GM23248 (cell line): ENCODE data around the gene GPR89A. TPM values are rescaled to one million over a fixed set of nuclear protein-coding genes. Genes with fewer than 3 reads are reported as not detected.
A peak's percentile ranks its signal among the peaks of the same experiment; 100 is the strongest.

ENCODE experiments used
- DNase-seq: peaks from one replicate; pipeline ENCODE4 v3.0.0-alpha.2; 2015
- H2AFZ ChIP-seq: fragments of 200-600 bp; sonication (generic); 2 replicates; pipeline ENCODE4 v1.6.1; 2016; ENCODE audit warnings: antibody characterized with exemption
- H3F3A ChIP-seq: fragments of 200-600 bp; sonication (generic); 2 replicates; pipeline ENCODE4 v1.6.1; 2016; ENCODE audit warnings: mild to moderate bottlenecking, antibody characterized with exemption, mixed run types; ENCODE audit not compliant: insufficient read depth
- H3K27ac ChIP-seq: fragments of 200-600 bp; sonication (generic); 2 replicates; pipeline ENCODE4 v1.5.1; 2016; ENCODE audit warnings: mild to moderate bottlenecking
- H3K27me3 ChIP-seq: fragments of 200-600 bp; sonication (generic); replicated peaks from 2 replicates; pipeline ENCODE4 v1.6.1; 2016; ENCODE audit warnings: mild to moderate bottlenecking; ENCODE audit not compliant: insufficient read depth
- H3K36me3 ChIP-seq: fragments of 200-600 bp; sonication (generic); 2 replicates; pipeline ENCODE4 v1.6.1; 2016; ENCODE audit warnings: low read depth, mild to moderate bottlenecking
- H3K4me1 ChIP-seq: fragments of 200-600 bp; sonication (generic); 2 replicates; pipeline ENCODE4 v1.6.1; 2016; ENCODE audit warnings: mild to moderate bottlenecking; ENCODE audit not compliant: insufficient read depth
- H3K4me2 ChIP-seq: fragments of 200-600 bp; sonication (generic); one replicate; pipeline ENCODE4 v1.6.1; 2016; ENCODE audit warnings: mild to moderate bottlenecking; ENCODE audit not compliant: unreplicated experiment
- H3K4me3 ChIP-seq: fragments of 200-600 bp; sonication (generic); 2 replicates; pipeline ENCODE4 v1.5.1; 2016; ENCODE audit warnings: mild to moderate bottlenecking
- H3K79me2 ChIP-seq: fragments of 200-600 bp; sonication (generic); 2 replicates; pipeline ENCODE4 v1.6.1; 2016; ENCODE audit warnings: mild to moderate bottlenecking; ENCODE audit not compliant: insufficient read depth
- H3K9ac ChIP-seq: fragments of 200-600 bp; sonication (generic); 2 replicates; pipeline ENCODE4 v1.6.1; 2016; ENCODE audit warnings: mild to moderate bottlenecking
- H3K9me2 ChIP-seq: fragments of 200-600 bp; sonication (generic); 2 replicates; pipeline ENCODE4 v1.6.1; 2016; ENCODE audit warnings: mixed run types, mild to moderate bottlenecking, moderate library complexity; ENCODE audit not compliant: insufficient read depth
- H3K9me3 ChIP-seq: fragments of 200-600 bp; sonication (generic); one replicate; pipeline ENCODE4 v1.6.1; 2017; ENCODE audit warnings: low read depth
- H4K20me1 ChIP-seq: fragments of 200-600 bp; sonication (generic); 2 replicates; pipeline ENCODE4 v1.6.0; 2016; ENCODE audit not compliant: insufficient read depth
- EZH2 ChIP-seq: fragments of 200-600 bp; sonication (generic); IDR thresholded peaks from 2 replicates; pipeline ENCODE4 v1.6.1; 2018; ENCODE audit warnings: antibody characterized with exemption, mild to moderate bottlenecking; ENCODE audit not compliant: insufficient read depth, poor library complexity, severe bottlenecking
- EZH2phosphoT487 ChIP-seq: fragments of 200-600 bp; sonication (generic); IDR thresholded peaks from 2 replicates; pipeline ENCODE4 v1.6.1; 2018; ENCODE audit warnings: antibody characterized with exemption, moderate library complexity, mild to moderate bottlenecking, low read depth; ENCODE audit not compliant: insufficient read depth
- WGBS, 2 experiments: methylation state at CpG; one replicate each; pipeline ENCODE4 v1.1.6; 2015 to 2017; ENCODE audit warnings: low lambda C conversion rate in 2 of 2, low coverage in 1 of 2; ENCODE audit errors: missing lambda C conversion rate in 2 of 2; 5-methylcytosine and 5-hydroxymethylcytosine counted together
- in situ Hi-C: fragments of 300-500 bp; cut with MboI; formaldehyde crosslinking; loops from 2 replicates; pipeline ENCODE4 v1.15.0; 2020
- polyA plus RNA-seq: library from polyadenylated mRNA; unstranded; fragments of >200 nt; fragmentation: Nextera tagmentation; extraction: Ambion mirVana; gene quantifications from 2 replicates; pipeline ENCODE4 v1.2.1, GENCODE V29; 2016
- total RNA-seq: library from RNA; depleted of rRNA; stranded (reverse); fragments of >200 nt; shearing (Covaris generic); gene quantifications from 2 replicates; pipeline ENCODE4 v1.2.3, GENCODE V29; 2014; rRNA removed

Gene GPR89A
- total and polyA plus RNA-seq, 2 experiments from 2014 or later = 32.0 to 32.6 TPM

DNA sequence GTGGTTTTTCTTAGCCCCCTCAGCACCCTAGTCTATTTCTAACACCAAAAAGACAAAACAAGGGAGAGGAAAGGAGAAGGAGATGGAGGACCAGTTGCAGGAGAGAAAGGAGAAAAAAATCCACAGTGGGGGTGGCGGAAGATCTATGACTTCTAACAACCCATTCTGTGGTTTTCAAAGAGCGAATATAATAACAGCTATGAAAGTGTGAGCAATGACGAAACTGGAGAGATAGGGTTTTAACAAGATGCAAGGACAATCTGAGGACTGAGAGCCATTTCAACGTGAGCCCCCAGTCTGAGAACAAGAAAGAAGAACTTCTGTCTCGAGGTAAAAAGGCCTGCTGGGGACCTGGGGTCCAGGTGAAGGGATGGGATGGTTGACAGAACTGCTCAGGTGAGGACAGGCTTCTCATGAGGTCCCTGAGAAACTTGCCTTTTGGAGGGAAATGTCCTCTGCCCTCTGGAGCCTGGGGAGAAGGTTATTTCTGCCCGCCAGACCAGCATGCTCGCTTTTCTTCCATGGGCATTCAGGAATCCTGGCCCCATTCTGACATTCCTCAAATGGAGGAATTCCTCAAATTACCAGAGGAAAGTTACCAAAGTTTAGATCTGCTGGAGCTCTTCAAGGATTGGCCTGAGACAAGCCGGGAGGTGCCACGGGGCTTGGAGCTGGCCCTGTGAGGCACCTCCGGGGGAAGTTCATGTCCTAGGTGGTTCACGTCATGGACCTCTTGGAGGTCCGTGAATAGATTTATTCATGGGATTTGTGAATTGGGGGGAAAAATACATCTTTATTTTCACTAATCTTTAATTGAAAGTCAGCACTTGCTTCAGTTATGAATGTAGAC lies 111.7 kb downstream of the GPR89A start, which contains the start of gene CD160:
Gene CD160 (plus strand): TSS at position 270 of the 850 bp plus-strand sequence. CDS start 8,829 bp downstream, outside the sequence.
- Histone ChIP-seq H3K9me2 (no peaks in the 10 kb centered on the region), H2AFZ (peak within 1 kb of the TSS; percentile 80), H3K27me3 (no peaks in the 10 kb centered on the region), H3K9me3 (no peaks in the 10 kb centered on the region), H4K20me1 (no peaks in the 10 kb centered on the region), H3K4me2 (peak within 1 kb of the TSS; percentile 77), H3F3A (peaks cover 21% of the 10 kb centered on the region), H3K9ac (no peak within 1 kb of the TSS), H3K4me3 (0 out of 2 replicates have a peak within 1 kb of the TSS, but pooled peaks have one; percentile 66), H3K36me3 (no peaks in the 10 kb centered on the region), H3K27ac (peak within 1 kb of the TSS; percentile 64), H3K79me2 (no peaks in the 10 kb centered on the region), H3K4me1 (peaks cover 14% of the 10 kb centered on the region)
- in situ Hi-C loops = no loop called here
- TF ChIP-seq EZH2 = no peak
- TF ChIP-seq EZH2phosphoT487 = no peak
- DNase-seq = no peak
- 95% methylated on average over 12 of the region's 12 CpGs for WGBS, 2 experiments

Other genes with a start within 250 kb of the GPR89A start
- 1.4 and 3.0 TPM in 2 replicates for gene NBPF20, start 182.4 kb upstream of the GPR89A start, total RNA-seq
- gene NBPF20, start 182.4 kb upstream of the GPR89A start, polyA plus RNA-seq = 0.68 and 1.5 TPM in 2 replicates
- 0.63 and 0.97 TPM in 2 replicates for gene PDZK1, start 99.4 kb downstream of the GPR89A start, total RNA-seq
- 0.91 and 1.7 TPM in 2 replicates for gene PDZK1, start 99.4 kb downstream of the GPR89A start, polyA plus RNA-seq
- gene CD160, start 111.5 kb downstream of the GPR89A start, total RNA-seq = not detected in 2 replicates
- 0.25 and 0.33 TPM in 2 replicates for gene CD160, start 111.5 kb downstream of the GPR89A start, polyA plus RNA-seq
- 14.5 and 14.8 TPM in 2 replicates for gene RNF115, start 216.1 kb downstream of the GPR89A start, total RNA-seq
- 13.9 and 14.2 TPM in 2 replicates for gene RNF115, start 216.1 kb downstream of the GPR89A start, polyA plus RNA-seq
- gene POLR3C, start 216.2 kb downstream of the GPR89A start, total RNA-seq = 23.1 and 42.2 TPM in 2 replicates
- gene POLR3C, start 216.2 kb downstream of the GPR89A start, polyA plus RNA-seq = 38.4 and 39.0 TPM in 2 replicates
- gene NUDT17, start 237.6 kb downstream of the GPR89A start, total RNA-seq = 5.9 and 12.0 TPM in 2 replicates
- gene NUDT17, start 237.6 kb downstream of the GPR89A start, polyA plus RNA-seq = 7.8 and 9.5 TPM in 2 replicates